Lower leg skin (tissue), 4 donors: Measurements from ENCODE around the gene GALR2. TPM values are rescaled to one million over a fixed set of nuclear protein-coding genes. Genes with fewer than 3 reads are reported as not detected.
"Not testable (repeated sequence)": the region's sequence is repeated elsewhere in the genome, so short reads cannot be mapped to it uniquely, and the experiment has no call there.

ENCODE experiments used
- DNase-seq, 2 donors: peaks; one replicate each; pipeline ENCODE4 v3.0.0-alpha.2; 2019; ENCODE audit warnings: low spot score in 2 of 2
- H3K4me3 ChIP-seq: fragments of 200-600 bp; sonication (generic); 2 replicates; pipeline ENCODE4 v1.5.1; 2017; ENCODE audit warnings: mild to moderate bottlenecking, low read depth; ENCODE audit not compliant: poor library complexity, severe bottlenecking
- CTCF ChIP-seq, 3 donors: fragments of 450-650 bp; IDR thresholded peaks; one replicate each; pipeline ENCODE4 v1.5.1; 2016; ENCODE audit warnings: antibody characterized with exemption in 3 of 3, mild to moderate bottlenecking in 3 of 3, moderate library complexity in 2 of 3
- POLR2A ChIP-seq, 2 donors: fragments of 450-650 bp; IDR thresholded peaks; one replicate each; pipeline ENCODE4 v1.6.1; 2016 to 2017; ENCODE audit warnings: antibody characterized with exemption in 2 of 2, mild to moderate bottlenecking in 1 of 2, moderate library complexity in 1 of 2
- WGBS, 2 donors: methylation state at CpG; one replicate each; pipeline ENCODE4 v1.1.5; 2018; 5-methylcytosine and 5-hydroxymethylcytosine counted together
- intact Hi-C: fragments of 100-400 bp; cut with DNase I; formaldehyde crosslinking; loops from one replicate; pipeline ENCODE4 v1.15.0; 2023; ENCODE audit warnings: low total_unique reads
- total RNA-seq, 4 donors: library from RNA; depleted of rRNA; stranded (reverse); fragments of >200 nt; gene quantifications; one replicate each; pipeline ENCODE4 v1.1.0, GENCODE V29; 2016

Gene GALR2
- total RNA-seq, 4 donors from 2014 or later, result 0.17 to 0.97 TPM; not detected in 2

- TF ChIP-seq CTCF (IDR thresholded peaks at IDR 0.05), result no peak
- TF ChIP-seq POLR2A (IDR thresholded peaks at IDR 0.05), result no peak
- H3K4me3 ChIP-seq, result no peak overlapping the region
- intact Hi-C loops, result no loop called here
- 44 to 54% methylated on average over 4 of the region's 4 CpGs for WGBS, 2 donors
- no peak for DNase-seq
Observed at GRCh38 chr17:76054112-76054476, 20.5 kb upstream of the GALR2 start.

- DNase-seq, result no peak
- WGBS, 2 donors, result 58 to 67% methylated on average over 3 of the region's 3 CpGs
- H3K4me3 ChIP-seq, result no peak overlapping the region
- TF ChIP-seq CTCF (IDR thresholded peaks at IDR 0.05) (no peak), POLR2A (IDR thresholded peaks at IDR 0.05) (no peak)
- intact Hi-C loops, result no loop called here
Observed at GRCh38 chr17:76056882-76057281, 17.7 kb upstream of the GALR2 start.

GRCh38 chr17:76058264-76058663 lies 16.3 kb upstream of the GALR2 start:
- intact Hi-C loops, H3K4me3 ChIP-seq, DNase-seq: not testable (repeated sequence)
- 84 to 97% methylated on average over 6 of the region's 6 CpGs for WGBS, 2 donors

GRCh38 chr17:76063875-76064546 lies 10.6 kb upstream of the GALR2 start:
- DNase-seq, result no peak
- TF ChIP-seq POLR2A (IDR thresholded peaks at IDR 0.05), result no peak
- TF ChIP-seq CTCF (IDR thresholded peaks at IDR 0.05), result no peak
- intact Hi-C loops, result loop anchor here (5.0 kb wide), 1 partner anchor 52 kb away; no protein-coding TSS in a partner anchor
- 83 to 84% methylated on average over 15 of the region's 15 CpGs for WGBS, 2 donors
- no peak overlapping the region for H3K4me3 ChIP-seq

GRCh38 chr17:76065775-76066174 lies 8.8 kb upstream of the GALR2 start:
- 76 to 85% methylated on average over 4 of the region's 4 CpGs for WGBS, 2 donors
- no peak for DNase-seq
- TF ChIP-seq POLR2A (IDR thresholded peaks at IDR 0.05) (no peak), CTCF (IDR thresholded peaks at IDR 0.05) (no peak)
- intact Hi-C loops, result no loop called here
- H3K4me3 ChIP-seq, result no peak overlapping the region

GRCh38 chr17:76071531-76072147 lies 2.9 kb upstream of the GALR2 start:
- intact Hi-C loops, result no loop called here
- no peak for DNase-seq
- 5 to 6% methylated on average over 15 of the region's 15 CpGs for WGBS, 2 donors
- TF ChIP-seq POLR2A (IDR thresholded peaks at IDR 0.05) (no peak), CTCF (IDR thresholded peaks at IDR 0.05) (no peak)
- H3K4me3 ChIP-seq, result peak overlapping the region; percentile 87
